Trophoblast cell (in vitro differentiated cells and primary cell): ENCODE measurements around the gene PNPLA7.

Experiments
- DNase-seq, 2 donors: peaks; one replicate each; pipeline ENCODE4 v3.0.0-alpha.2; 2016
- H2AFZ ChIP-seq: 2 replicates; pipeline ENCODE4 v1.6.1; 2013; ENCODE audit warnings: low read length, moderate library complexity, mild to moderate bottlenecking; ENCODE audit not compliant: insufficient read depth, poor library complexity
- H2AK5ac ChIP-seq: 2 replicates; pipeline ENCODE4 v1.6.1; 2013; ENCODE audit warnings: mild to moderate bottlenecking, low read length
- H2BK120ac ChIP-seq: 2 replicates; pipeline ENCODE4 v1.6.1; 2013; ENCODE audit warnings: low read length, mild to moderate bottlenecking, moderate library complexity; ENCODE audit not compliant: insufficient read depth, poor library complexity
- H2BK12ac ChIP-seq: 2 replicates; pipeline ENCODE4 v1.6.1; 2013; ENCODE audit warnings: mild to moderate bottlenecking, low read length, moderate library complexity
- H2BK5ac ChIP-seq: 2 replicates; pipeline ENCODE4 v1.6.1; 2013; ENCODE audit warnings: low read length, low read depth, moderate library complexity, mild to moderate bottlenecking; ENCODE audit not compliant: poor library complexity
- H3K14ac ChIP-seq: 2 replicates; pipeline ENCODE4 v1.6.1; 2013; ENCODE audit warnings: mild to moderate bottlenecking, low read length
- H3K18ac ChIP-seq: 2 replicates; pipeline ENCODE4 v1.6.1; 2013; ENCODE audit warnings: mild to moderate bottlenecking, low read length
- H3K23ac ChIP-seq: 2 replicates; pipeline ENCODE4 v1.6.1; 2013; ENCODE audit warnings: low read length
- H3K27ac ChIP-seq: 2 replicates; pipeline ENCODE4 v1.5.1; 2013; ENCODE audit warnings: low read depth, mild to moderate bottlenecking, inconsistent platforms, low read length, moderate library complexity
- H3K27me3 ChIP-seq: 2 replicates; pipeline ENCODE4 v1.6.1; 2013; ENCODE audit warnings: inconsistent platforms, mild to moderate bottlenecking, low read length, moderate library complexity; ENCODE audit not compliant: insufficient read depth
- H3K36me3 ChIP-seq, 2 experiments: 1 replicate in 1 of 2; 2 replicates in 1 of 2; pipeline ENCODE4 v1.6.1; 2013; ENCODE audit warnings: low read length in 2 of 2, mild to moderate bottlenecking in 2 of 2, moderate library complexity in 1 of 2; ENCODE audit not compliant: insufficient read depth in 2 of 2, control insufficient read depth in 1 of 2
- H3K4ac ChIP-seq: 2 replicates; pipeline ENCODE4 v1.6.1; 2013; ENCODE audit warnings: low read depth, mild to moderate bottlenecking, low read length, moderate library complexity
- H3K4me1 ChIP-seq, 2 experiments: 1 replicate in 1 of 2; 2 replicates in 1 of 2; pipeline ENCODE4 v1.6.1; 2013; ENCODE audit warnings: low read length in 2 of 2, mild to moderate bottlenecking in 2 of 2, moderate library complexity in 1 of 2; ENCODE audit not compliant: insufficient read depth in 2 of 2, control insufficient read depth in 1 of 2
- H3K4me2 ChIP-seq: 2 replicates; pipeline ENCODE4 v1.6.1; 2013; ENCODE audit warnings: inconsistent platforms, mild to moderate bottlenecking, low read length, moderate library complexity
- H3K4me3 ChIP-seq: 2 replicates; pipeline ENCODE4 v1.5.1; 2013; ENCODE audit warnings: mild to moderate bottlenecking, low read depth, low read length, inconsistent platforms
- H3K79me1 ChIP-seq: one replicate; pipeline ENCODE4 v1.6.1; 2013; ENCODE audit warnings: low read length
- H3K79me2 ChIP-seq: 2 replicates; pipeline ENCODE4 v1.6.1; 2013; ENCODE audit warnings: low read length, mild to moderate bottlenecking; ENCODE audit not compliant: control insufficient read depth, insufficient read depth, poor library complexity
- H3K9ac ChIP-seq: 2 replicates; pipeline ENCODE4 v1.6.1; 2013; ENCODE audit warnings: mild to moderate bottlenecking, low read length
- H3K9me3 ChIP-seq: 2 replicates; pipeline ENCODE4 v1.6.1; 2013; ENCODE audit warnings: low read depth, mild to moderate bottlenecking, control low read depth, inconsistent platforms, low read length; ENCODE audit not compliant: insufficient read depth
- H4K12ac ChIP-seq: 2 replicates; pipeline ENCODE4 v1.6.1; 2013; ENCODE audit warnings: low read depth, mild to moderate bottlenecking, low read length, moderate library complexity
- H4K8ac ChIP-seq: 2 replicates; pipeline ENCODE4 v1.6.1; 2013; ENCODE audit warnings: low read depth, mild to moderate bottlenecking, low read length, moderate library complexity
- H4K91ac ChIP-seq: one replicate; pipeline ENCODE4 v1.6.1; 2013; ENCODE audit warnings: low read depth, mild to moderate bottlenecking, low read length, moderate library complexity
- WGBS: extraction: QIAGEN DNeasy Blood & Tissue Kit; methylation state at CpG from one replicate; pipeline ENCODE4 v1.1.7; 2013; ENCODE audit warnings: missing lambda C conversion rate; ENCODE audit not compliant: insufficient read length, insufficient coverage; ENCODE audit errors: extremely low coverage; 5-methylcytosine and 5-hydroxymethylcytosine counted together

Gene PNPLA7

GRCh38 chr9:137426018-137426681, 124.1 kb downstream of the PNPLA7 start:
- Histone ChIP-seq H3K9ac (no peak overlapping the region), H3K36me3 (no peaks in the 10 kb centered on the region), H2BK120ac (no peak overlapping the region), H2BK12ac (no peak overlapping the region), H3K23ac (no peak overlapping the region), H2AK5ac (peak overlapping the region; percentile 18), H3K79me1 (peaks cover 12% of the 10 kb centered on the region), H3K4ac (no peak overlapping the region), H3K4me1 (peaks cover 3 to 18% of the 10 kb centered on the region in 2 experiments), H4K91ac (no peak overlapping the region), H3K79me2 (peaks cover 5% of the 10 kb centered on the region), H3K14ac (no peak overlapping the region), H3K4me2 (no peak overlapping the region), H4K12ac (no peak overlapping the region), H3K27me3 (no peaks in the 10 kb centered on the region), H3K4me3 (no peak overlapping the region), H2BK5ac (no peak overlapping the region), H3K9me3 (no peaks in the 10 kb centered on the region), H4K8ac (no peak overlapping the region), H3K18ac (no peak overlapping the region), H2AFZ (no peak overlapping the region), H3K27ac (no peak overlapping the region)
- WGBS, result no CpG with 5 or more reads among the region's 18 CpGs
- DNase-seq, result no peak

- peak; percentile 73 to 78 for DNase-seq
These were observed 126.5 kb downstream of the PNPLA7 start for GRCh38 chr9:137423514-137424291.

GRCh38 chr9:137422604-137423513, 127.3 kb downstream of the PNPLA7 start, which contains the start of the genes EXD3 and NOXA1:
Gene EXD3 (minus strand): TSS chr9:137423162. CDS start chr9:137395357, 27,805 bp downstream.
Gene NOXA1 (plus strand): TSS chr9:137423393. CDS start chr9:137423530, 137 bp downstream.
- peak within 1 kb of the TSS; percentile 83 for H4K91ac ChIP-seq
- H2BK5ac ChIP-seq, result no peak within 1 kb of the TSS
- no peak within 1 kb of the TSS for H3K23ac ChIP-seq
- no CpG with 5 or more reads among the region's 113 CpGs for WGBS
- peak within 1 kb of the TSS; percentile 42 for H2BK12ac ChIP-seq
- peaks cover 5% of the 10 kb centered on the region for H3K79me2 ChIP-seq
- H4K8ac ChIP-seq, result peak within 1 kb of the TSS; percentile 85
- H3K4me1 ChIP-seq, result peaks cover 3 to 18% of the 10 kb centered on the region in 2 experiments
- no peak within 1 kb of the TSS for H3K27ac ChIP-seq
- H3K4ac ChIP-seq, result peak within 1 kb of the TSS; percentile 58
- H3K14ac ChIP-seq, result peak within 1 kb of the TSS; percentile 67
- H3K18ac ChIP-seq, result peak within 1 kb of the TSS; percentile 82
- H3K9ac ChIP-seq, result peak within 1 kb of the TSS; percentile 80
- peaks cover 12% of the 10 kb centered on the region for H3K79me1 ChIP-seq
- H4K12ac ChIP-seq, result peak within 1 kb of the TSS; percentile 69
- H3K4me3 ChIP-seq, result peak within 1 kb of the TSS; percentile 80
- H3K4me2 ChIP-seq, result peak within 1 kb of the TSS; percentile 96
- H3K9me3 ChIP-seq, result no peaks in the 10 kb centered on the region
- peak within 1 kb of the TSS; percentile 42 for H2AFZ ChIP-seq
- peak within 1 kb of the TSS; percentile 6 for H2BK120ac ChIP-seq
- H3K27me3 ChIP-seq, result no peaks in the 10 kb centered on the region
- peak; percentile 89 to 97 for DNase-seq
- H2AK5ac ChIP-seq, result peak within 1 kb of the TSS; percentile 31
- H3K36me3 ChIP-seq, result no peaks in the 10 kb centered on the region

More at GRCh38 chr9:137423514-137424291, 126.5 kb downstream of the PNPLA7 start:
- peak overlapping the region; percentile 11 for H3K14ac ChIP-seq
- H3K9me3 ChIP-seq, result no peaks in the 10 kb centered on the region
- peaks cover 3 to 18% of the 10 kb centered on the region in 2 experiments for H3K4me1 ChIP-seq
- H2AFZ ChIP-seq, result peak overlapping the region; percentile 42
- H4K91ac ChIP-seq, result peak overlapping the region; percentile 63
- H2BK12ac ChIP-seq, result peak overlapping the region; percentile 42
- no peak overlapping the region for H2BK5ac ChIP-seq
- peak overlapping the region; percentile 60 for H3K4me2 ChIP-seq
- H3K4ac ChIP-seq, result no peak overlapping the region
- no peak overlapping the region for H3K23ac ChIP-seq
- no CpG with 5 or more reads among the region's 77 CpGs for WGBS
- peak overlapping the region; percentile 6 for H2BK120ac ChIP-seq
- no peaks in the 10 kb centered on the region for H3K36me3 ChIP-seq
- no peak overlapping the region for H3K9ac ChIP-seq
- peak overlapping the region; percentile 31 for H2AK5ac ChIP-seq
- H3K79me1 ChIP-seq, result peaks cover 12% of the 10 kb centered on the region
- peak overlapping the region; percentile 47 for H3K4me3 ChIP-seq
- peak overlapping the region; percentile 66 for H4K8ac ChIP-seq
- no peaks in the 10 kb centered on the region for H3K27me3 ChIP-seq
- H3K27ac ChIP-seq, result no peak overlapping the region
- H3K79me2 ChIP-seq, result peaks cover 5% of the 10 kb centered on the region
- H4K12ac ChIP-seq, result peak overlapping the region; percentile 69
- no peak overlapping the region for H3K18ac ChIP-seq
